NCI-H2081 treated with DMSO at 0.1 percent for 48 hours (cell line): ENCODE results near the gene CIB2.

ENCODE experiments used
- DNase-seq: peaks from one replicate; lab custom pipeline; 2025; lab: John Stamatoyannopoulos, UW

Gene CIB2

GRCh38 chr15:78107471-78107870, 23.8 kb downstream of the CIB2 start:
- DNase-seq = no peak

GRCh38 chr15:78105476-78106241, 25.6 kb downstream of the CIB2 start:
- no peak for DNase-seq

- DNase-seq = no peak
These were observed 26.4 kb downstream of the CIB2 start for GRCh38 chr15:78104566-78105475.

GRCh38 chr15:78104119-78104479, 27.1 kb downstream of the CIB2 start:
- DNase-seq = no peak

- no peak for DNase-seq
These were observed 27.7 kb downstream of the CIB2 start for GRCh38 chr15:78103406-78104118.

- no peak for DNase-seq
These were observed 28.5 kb downstream of the CIB2 start for GRCh38 chr15:78102741-78103140.

GRCh38 chr15:78102211-78102610, 29.0 kb downstream of the CIB2 start:
- DNase-seq = no peak

- DNase-seq = no peak
These were observed 29.7 kb downstream of the CIB2 start for GRCh38 chr15:78101423-78102105.

GRCh38 chr15:78100886-78101285, 30.4 kb downstream of the CIB2 start:
- no peak for DNase-seq

GRCh38 chr15:78098131-78098755, 33.0 kb downstream of the CIB2 start:
- no peak for DNase-seq

GRCh38 chr15:78097667-78098066, 33.6 kb downstream of the CIB2 start:
- DNase-seq = no peak

GRCh38 chr15:78093242-78094020, 37.8 kb downstream of the CIB2 start:
- no peak for DNase-seq

- no peak for DNase-seq
These were observed 38.8 kb downstream of the CIB2 start, which contains the start of gene SH2D7 for GRCh38 chr15:78092261-78093041. Gene SH2D7, plus strand, starts transcription at chr15:78092561. Its CDS starts 24 bp downstream, at chr15:78092585.

- DNase-seq = no peak
These were observed 40.7 kb downstream of the CIB2 start for GRCh38 chr15:78090422-78091063.

- no peak for DNase-seq
These were observed 42.5 kb downstream of the CIB2 start for GRCh38 chr15:78088773-78089080.

GRCh38 chr15:78087951-78088772, 43.1 kb downstream of the CIB2 start:
- no peak for DNase-seq

- no peak for DNase-seq
These were observed 45.3 kb downstream of the CIB2 start for GRCh38 chr15:78085928-78086327.

- no peak for DNase-seq
These were observed 46.8 kb downstream of the CIB2 start for GRCh38 chr15:78084449-78084750.
